IPS DF 6.9 (cell line): Measurements from ENCODE around the gene ALAS2.
"Not testable (repeated sequence)": the region's sequence is repeated elsewhere in the genome, so short reads cannot be mapped to it uniquely, and the experiment has no call there.

ENCODE experiments used
- DNase-seq: peaks from one replicate; pipeline ENCODE4 v3.0.0-alpha.2; 2013; ENCODE audit warnings: low read depth, low spot score
- H3K27ac ChIP-seq: one replicate; pipeline ENCODE4 v1.5.1; 2013; ENCODE audit warnings: low read length, control low read depth
- H3K27me3 ChIP-seq: 2 replicates; pipeline ENCODE4 v1.6.1; 2013; ENCODE audit warnings: mild to moderate bottlenecking, low read length; ENCODE audit not compliant: control insufficient read depth, insufficient read depth
- H3K36me3 ChIP-seq: 2 replicates; pipeline ENCODE4 v1.6.1; 2013; ENCODE audit warnings: low read length; ENCODE audit not compliant: control insufficient read depth, insufficient read depth
- H3K4me1 ChIP-seq: 2 replicates; pipeline ENCODE4 v1.6.1; 2013; ENCODE audit warnings: low read length; ENCODE audit not compliant: control insufficient read depth, insufficient read depth
- H3K4me3 ChIP-seq: 2 replicates; pipeline ENCODE4 v1.5.1; 2013; ENCODE audit warnings: mild to moderate bottlenecking, low read length
- H3K9me3 ChIP-seq: 2 replicates; pipeline ENCODE4 v1.6.1; 2013; ENCODE audit warnings: low read length, inconsistent platforms; ENCODE audit not compliant: control insufficient read depth, insufficient read depth
- WGBS: extraction: QIAGEN DNeasy Blood & Tissue Kit; methylation state at CpG from one replicate; pipeline ENCODE4 v1.1.7; 2013; ENCODE audit warnings: mixed read lengths, missing lambda C conversion rate; ENCODE audit not compliant: insufficient read length, insufficient coverage; 5-methylcytosine and 5-hydroxymethylcytosine counted together

Gene ALAS2

GRCh38 chrX:55030271-55031205 is at the start of gene ALAS2:
TSS of gene ALAS2 (minus strand) at chrX:55030977. CDS start at chrX:55026000, 4,977 bp downstream.
- Histone ChIP-seq H3K27me3 (no peaks in the 10 kb centered on the region), H3K4me1 (no peaks in the 10 kb centered on the region), H3K9me3 (no peaks in the 10 kb centered on the region), H3K36me3 (no peaks in the 10 kb centered on the region), H3K27ac (no peak within 1 kb of the TSS), H3K4me3 (no peak within 1 kb of the TSS)
- no CpG with 5 or more reads among the region's 7 CpGs for WGBS
- DNase-seq = no peak

GRCh38 chrX:55074851-55075467 is 44.2 kb upstream of the ALAS2 start, which contains the start of gene PAGE2B:
TSS of gene PAGE2B (plus strand) at chrX:55075030. CDS start at chrX:55076042, 1,012 bp downstream.
- Histone ChIP-seq H3K27me3 (no peaks in the 10 kb centered on the region), H3K9me3 (no peaks in the 10 kb centered on the region), H3K36me3 (no peaks in the 10 kb centered on the region), H3K27ac (no peak within 1 kb of the TSS), H3K4me1 (no peaks in the 10 kb centered on the region), H3K4me3 (no peak within 1 kb of the TSS)
- no CpG with 5 or more reads among the region's 36 CpGs for WGBS
- no peak for DNase-seq

- Histone ChIP-seq H3K9me3 (no peaks in the 10 kb centered on the region), H3K27me3 (no peaks in the 10 kb centered on the region), H3K27ac (no peak overlapping the region), H3K4me1 (no peaks in the 10 kb centered on the region), H3K4me3 (no peak overlapping the region), H3K36me3 (no peaks in the 10 kb centered on the region)
- WGBS = no CpG with 5 or more reads among the region's 3 CpGs
- no peak for DNase-seq
Observed at GRCh38 chrX:55072286-55072685, 41.5 kb upstream of the ALAS2 start.

GRCh38 chrX:55067180-55067579 is 36.4 kb upstream of the ALAS2 start:
- not testable (repeated sequence) for H3K27me3 ChIP-seq, H3K36me3 ChIP-seq, H3K4me1 ChIP-seq, H3K4me3 ChIP-seq, H3K27ac ChIP-seq, H3K9me3 ChIP-seq, DNase-seq
- WGBS = no CpG with 5 or more reads among the region's 2 CpGs

- DNase-seq = no peak
- Histone ChIP-seq H3K27me3 (no peaks in the 10 kb centered on the region), H3K4me3 (no peak overlapping the region), H3K36me3 (no peaks in the 10 kb centered on the region), H3K9me3 (no peaks in the 10 kb centered on the region), H3K27ac (no peak overlapping the region), H3K4me1 (no peaks in the 10 kb centered on the region)
- no CpG with 5 or more reads among the region's 5 CpGs for WGBS
Observed at GRCh38 chrX:55057675-55058249, 27.0 kb upstream of the ALAS2 start.

GRCh38 chrX:55056820-55057674 is 26.3 kb upstream of the ALAS2 start:
- no CpG with 5 or more reads among the region's 7 CpGs for WGBS
- H3K4me1 ChIP-seq = no peaks in the 10 kb centered on the region
- no peaks in the 10 kb centered on the region for H3K9me3 ChIP-seq
- no peaks in the 10 kb centered on the region for H3K36me3 ChIP-seq
- H3K4me3 ChIP-seq = no peak overlapping the region
- no peak overlapping the region for H3K27ac ChIP-seq
- no peaks in the 10 kb centered on the region for H3K27me3 ChIP-seq
- DNase-seq = no peak

- no CpG with 5 or more reads among the region's 2 CpGs for WGBS
- not testable (repeated sequence) for H3K4me1 ChIP-seq, H3K27me3 ChIP-seq, H3K9me3 ChIP-seq, H3K4me3 ChIP-seq, H3K27ac ChIP-seq, DNase-seq, H3K36me3 ChIP-seq
Observed at GRCh38 chrX:55050599-55050998, 19.8 kb upstream of the ALAS2 start.

- Histone ChIP-seq H3K36me3 (no peaks in the 10 kb centered on the region), H3K4me1 (no peaks in the 10 kb centered on the region), H3K9me3 (no peaks in the 10 kb centered on the region), H3K27ac (no peak overlapping the region), H3K27me3 (no peaks in the 10 kb centered on the region), H3K4me3 (no peak overlapping the region)
- WGBS = no CpG with 5 or more reads among the region's 6 CpGs
- DNase-seq = no peak
Observed at GRCh38 chrX:55041514-55041913, 10.7 kb upstream of the ALAS2 start.

- Histone ChIP-seq H3K9me3 (no peaks in the 10 kb centered on the region), H3K36me3 (no peaks in the 10 kb centered on the region), H3K4me3 (no peak overlapping the region), H3K4me1 (no peaks in the 10 kb centered on the region), H3K27ac (no peak overlapping the region), H3K27me3 (no peaks in the 10 kb centered on the region)
- WGBS = no CpG with 5 or more reads among the region's 3 CpGs
- no peak for DNase-seq
Observed at GRCh38 chrX:55039471-55039870, 8.7 kb upstream of the ALAS2 start.

- H3K27ac ChIP-seq = no peak overlapping the region
- H3K4me3 ChIP-seq = no peak overlapping the region
- H3K27me3 ChIP-seq = no peaks in the 10 kb centered on the region
- H3K9me3 ChIP-seq = no peaks in the 10 kb centered on the region
- no peaks in the 10 kb centered on the region for H3K36me3 ChIP-seq
- no peak for DNase-seq
- no CpG with 5 or more reads among the region's 2 CpGs for WGBS
- no peaks in the 10 kb centered on the region for H3K4me1 ChIP-seq
Observed at GRCh38 chrX:55033429-55033828, 2.7 kb upstream of the ALAS2 start.
